ENCODE data around the gene CADM1. TPM values are rescaled to one million over a fixed set of nuclear protein-coding genes. Genes with fewer than 3 reads are reported as not detected.

CADM1 gene
- total and polyA plus RNA-seq, 4 donors = 31.7 to 243 (median 77.9) TPM

- no peak for ATAC-seq (ENCODE audit: insufficient read depth, low FRiP score)
- no peak overlapping the region for H3K4me3 ChIP-seq
- no peaks in the 10 kb centered on the region for H3K27me3 ChIP-seq (ENCODE audit: control insufficient read depth in 3 of 3, insufficient read depth in 3 of 3, low read length in 2 of 3)
- 85 to 91% methylated on average over 6 of the region's 6 CpGs for WGBS, 2 donors
- no peak overlapping the region for H3K27ac ChIP-seq (ENCODE audit: low read depth in 1 of 2, low read length in 1 of 2)
- peaks cover 0 to 8% (median 0%) of the 10 kb centered on the region in 5 donors for H3K4me1 ChIP-seq (ENCODE audit: control insufficient read depth in 5 of 5, insufficient read depth in 5 of 5, low read length in 5 of 5)
- no peak overlapping the region for H3K9ac ChIP-seq (ENCODE audit: insufficient read depth in 1 of 2, low read length in 2 of 2)
- TF ChIP-seq, protein P1, sequence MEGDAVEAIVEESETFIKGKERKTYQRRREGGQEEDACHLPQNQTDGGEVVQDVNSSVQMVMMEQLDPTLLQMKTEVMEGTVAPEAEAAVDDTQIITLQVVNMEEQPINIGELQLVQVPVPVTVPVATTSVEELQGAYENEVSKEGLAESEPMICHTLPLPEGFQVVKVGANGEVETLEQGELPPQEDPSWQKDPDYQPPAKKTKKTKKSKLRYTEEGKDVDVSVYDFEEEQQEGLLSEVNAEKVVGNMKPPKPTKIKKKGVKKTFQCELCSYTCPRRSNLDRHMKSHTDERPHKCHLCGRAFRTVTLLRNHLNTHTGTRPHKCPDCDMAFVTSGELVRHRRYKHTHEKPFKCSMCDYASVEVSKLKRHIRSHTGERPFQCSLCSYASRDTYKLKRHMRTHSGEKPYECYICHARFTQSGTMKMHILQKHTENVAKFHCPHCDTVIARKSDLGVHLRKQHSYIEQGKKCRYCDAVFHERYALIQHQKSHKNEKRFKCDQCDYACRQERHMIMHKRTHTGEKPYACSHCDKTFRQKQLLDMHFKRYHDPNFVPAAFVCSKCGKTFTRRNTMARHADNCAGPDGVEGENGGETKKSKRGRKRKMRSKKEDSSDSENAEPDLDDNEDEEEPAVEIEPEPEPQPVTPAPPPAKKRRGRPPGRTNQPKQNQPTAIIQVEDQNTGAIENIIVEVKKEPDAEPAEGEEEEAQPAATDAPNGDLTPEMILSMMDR (IDR thresholded peaks at IDR 0.05; ENCODE audit: control extremely low read depth, extremely low read depth) = no peak
- H3K9me3 ChIP-seq (ENCODE audit: control insufficient read depth in 4 of 4, insufficient read depth in 3 of 4, low read length in 3 of 4) = no peaks in the 10 kb centered on the region
- DNase-seq = no peak
- no peaks in the 10 kb centered on the region for H3K36me3 ChIP-seq (ENCODE audit: control insufficient read depth in 4 of 4, insufficient read depth in 4 of 4, low read length in 4 of 4)
These were observed 199.3 kb downstream of the CADM1 start for GRCh38 chr11:115304774-115305472.

- Histone ChIP-seq H3K27me3 (ENCODE audit: control insufficient read depth in 3 of 3, insufficient read depth in 3 of 3, low read length in 2 of 3) (no peaks in the 10 kb centered on the region), H3K9ac (ENCODE audit: insufficient read depth in 1 of 2, low read length in 2 of 2) (no peak overlapping the region), H3K27ac (ENCODE audit: low read depth in 1 of 2, low read length in 1 of 2) (no peak overlapping the region), H3K4me1 (ENCODE audit: control insufficient read depth in 5 of 5, insufficient read depth in 5 of 5, low read length in 5 of 5) (peaks cover 0 to 10% (median 0%) of the 10 kb centered on the region in 5 donors), H3K9me3 (ENCODE audit: control insufficient read depth in 4 of 4, insufficient read depth in 3 of 4, low read length in 3 of 4) (no peaks in the 10 kb centered on the region), H3K36me3 (ENCODE audit: control insufficient read depth in 4 of 4, insufficient read depth in 4 of 4, low read length in 4 of 4) (no peaks in the 10 kb centered on the region), H3K4me3 (no peak overlapping the region)
- WGBS, 2 donors = 74 to 83% methylated on average over 2 of the region's 2 CpGs
- TF ChIP-seq, protein P1 (IDR thresholded peaks at IDR 0.05; ENCODE audit: control extremely low read depth, extremely low read depth) = no peak
- ATAC-seq (ENCODE audit: insufficient read depth, low FRiP score) (no peak), DNase-seq (no peak)
These were observed 200.2 kb downstream of the CADM1 start for GRCh38 chr11:115303929-115304531.

GRCh38 chr11:115302946-115303703 is 201.1 kb downstream of the CADM1 start:
- Histone ChIP-seq H3K9me3 (ENCODE audit: control insufficient read depth in 4 of 4, insufficient read depth in 3 of 4, low read length in 3 of 4) (no peaks in the 10 kb centered on the region), H3K27me3 (ENCODE audit: control insufficient read depth in 3 of 3, insufficient read depth in 3 of 3, low read length in 2 of 3) (no peaks in the 10 kb centered on the region), H3K9ac (ENCODE audit: insufficient read depth in 1 of 2, low read length in 2 of 2) (no peak overlapping the region), H3K4me1 (ENCODE audit: control insufficient read depth in 5 of 5, insufficient read depth in 5 of 5, low read length in 5 of 5) (peaks cover 0 to 14% (median 0%) of the 10 kb centered on the region in 5 donors), H3K4me3 (no peak overlapping the region), H3K27ac (ENCODE audit: low read depth in 1 of 2, low read length in 1 of 2) (no peak overlapping the region), H3K36me3 (ENCODE audit: control insufficient read depth in 4 of 4, insufficient read depth in 4 of 4, low read length in 4 of 4) (no peaks in the 10 kb centered on the region)
- WGBS, 2 donors = 78 to 80% methylated on average over 5 of the region's 5 CpGs
- no peak for DNase-seq
- TF ChIP-seq, protein P1 (IDR thresholded peaks at IDR 0.05; ENCODE audit: control extremely low read depth, extremely low read depth) = no peak
- no peak for ATAC-seq (ENCODE audit: insufficient read depth, low FRiP score)
